HepG2 (cell line): Measurements from ENCODE around the gene SPATA33. TPM values are rescaled to one million over a fixed set of nuclear protein-coding genes. Genes with fewer than 3 reads are reported as not detected.

Experiments
- AGO1 ChIP-seq: fragments of 200-400 bp; formaldehyde crosslinking; IDR thresholded peaks from 2 replicates; pipeline ENCODE4 v1.6.1; 2017; ENCODE audit warnings: mild to moderate bottlenecking, low read depth, low read length, moderate library complexity; ENCODE audit not compliant: poor library complexity, severe bottlenecking
- EZH2 ChIP-seq: conservative IDR thresholded peaks from 2 replicates; pipeline ENCODE4 v1.6.1; 2012; ENCODE audit warnings: mild to moderate bottlenecking, low read depth, low read length, moderate library complexity
- KDM4B ChIP-seq: sonication (generic); formaldehyde crosslinking; IDR thresholded peaks from 2 replicates; pipeline ENCODE4 v1.4.0; 2020; ENCODE audit warnings: missing genetic modification reagents
- PLRG1 ChIP-seq: fragments of 450-650 bp; conservative IDR thresholded peaks from 2 replicates; pipeline ENCODE4 v1.6.1; 2016
- RARA ChIP-seq: IDR thresholded peaks from 2 replicates; pipeline ENCODE4 v1.6.1; 2016; ENCODE audit warnings: missing genetic modification reagents, missing compliant biosample characterization
- SALL2 ChIP-seq: sonication (generic); formaldehyde crosslinking; IDR thresholded peaks from 2 replicates; pipeline ENCODE4 v1.8.1; 2023; ENCODE audit warnings: mild to moderate bottlenecking, missing genetic modification reagents, inconsistent platforms
- ZBTB7A ChIP-seq: sonication (generic); formaldehyde crosslinking; IDR thresholded peaks from 2 replicates; pipeline ENCODE4 v1.8.0; 2022; ENCODE audit warnings: mild to moderate bottlenecking, missing genetic modification reagents
- ZNF101 ChIP-seq: sonication (generic); formaldehyde crosslinking; IDR thresholded peaks from 2 replicates; pipeline ENCODE4 v1.4.0; 2020; ENCODE audit warnings: mild to moderate bottlenecking, low read depth, missing genetic modification reagents, borderline replicate concordance
- ZNF264 ChIP-seq: sonication (generic); formaldehyde crosslinking; IDR thresholded peaks from 2 replicates; pipeline ENCODE4 v1.4.0; 2020; ENCODE audit warnings: missing genetic modification reagents
- ZNF343 ChIP-seq: sonication (generic); formaldehyde crosslinking; IDR thresholded peaks from 2 replicates; pipeline ENCODE4 v1.4.0; 2020; ENCODE audit warnings: mild to moderate bottlenecking, missing genetic modification reagents
- ZNF354B ChIP-seq: sonication (generic); formaldehyde crosslinking; IDR thresholded peaks from 2 replicates; pipeline ENCODE4 v1.8.0; 2022; ENCODE audit warnings: mild to moderate bottlenecking, missing genetic modification reagents
- ZNF547 ChIP-seq: sonication (generic); formaldehyde crosslinking; IDR thresholded peaks from 2 replicates; pipeline ENCODE4 v1.5.1; 2020; ENCODE audit warnings: mild to moderate bottlenecking, missing genetic modification reagents
- ZNF563 ChIP-seq: sonication (generic); formaldehyde crosslinking; IDR thresholded peaks from 2 replicates; pipeline ENCODE4 v1.8.0; 2022; ENCODE audit warnings: mild to moderate bottlenecking, moderate library complexity, missing genetic modification reagents
- ZNF816 ChIP-seq: sonication (generic); formaldehyde crosslinking; IDR thresholded peaks from 2 replicates; pipeline ENCODE4 v1.8.0; 2022; ENCODE audit warnings: missing genetic modification reagents, mild to moderate bottlenecking, borderline replicate concordance
- polyA plus RNA-seq, 8 experiments: library from polyadenylated mRNA; depleted of rRNA in 3 of 8; stranded (reverse) in 7 of 8; unstranded in 1 of 8; fragments of >200 nt; fragmentation: Illumina TruSeq in 4 of 8; extraction: Trizol in 4 of 8; gene quantifications; 2 replicates each; pipeline versions ENCODE4 v1.2.1 to v1.2.3, GENCODE V29; 2011 to 2016; ENCODE audit warnings: low read depth in 4 of 8, missing spikeins in 1 of 8, mixed read lengths in 1 of 8; ENCODE audit not compliant: insufficient read depth in 1 of 8
- total RNA-seq, 5 experiments: library from RNA; depleted of rRNA; stranded (reverse); fragments of >200 nt; fragmentation: Illumina TruSeq; extraction: Trizol; gene quantifications; 2 replicates each; pipeline ENCODE4 v1.2.3, GENCODE V29; 2016; ENCODE audit warnings: low read depth in 1 of 5
- TF ChIP-seq, protein P1 (sequence below): sonication (generic); formaldehyde crosslinking; conservative IDR thresholded peaks from 2 replicates; pipeline ENCODE4 v1.8.0; 2022; ENCODE audit warnings: low read depth, missing genetic modification reagents
- TF ChIP-seq, protein P2 (sequence below): sonication (generic); formaldehyde crosslinking; IDR thresholded peaks from 2 replicates; pipeline ENCODE4 v1.5.0; 2020; ENCODE audit warnings: mild to moderate bottlenecking, missing genetic modification reagents, borderline replicate concordance
- TF ChIP-seq, protein P3 (sequence below): sonication (generic); formaldehyde crosslinking; IDR thresholded peaks from 2 replicates; pipeline ENCODE4 v1.8.0; 2022; ENCODE audit warnings: mild to moderate bottlenecking, missing genetic modification reagents, moderate library complexity
- TF ChIP-seq, protein P4 (sequence below): sonication (generic); formaldehyde crosslinking; IDR thresholded peaks from 2 replicates; pipeline ENCODE4; 2020; ENCODE audit warnings: missing genetic modification reagents, mild to moderate bottlenecking, borderline replicate concordance

SPATA33 gene
- total and polyA plus RNA-seq, 2 of the 13 experiments (the other 11 are each of a cell fraction or from before 2014, with no cell fraction given), result 5.7 to 11.0 TPM

DNA sequence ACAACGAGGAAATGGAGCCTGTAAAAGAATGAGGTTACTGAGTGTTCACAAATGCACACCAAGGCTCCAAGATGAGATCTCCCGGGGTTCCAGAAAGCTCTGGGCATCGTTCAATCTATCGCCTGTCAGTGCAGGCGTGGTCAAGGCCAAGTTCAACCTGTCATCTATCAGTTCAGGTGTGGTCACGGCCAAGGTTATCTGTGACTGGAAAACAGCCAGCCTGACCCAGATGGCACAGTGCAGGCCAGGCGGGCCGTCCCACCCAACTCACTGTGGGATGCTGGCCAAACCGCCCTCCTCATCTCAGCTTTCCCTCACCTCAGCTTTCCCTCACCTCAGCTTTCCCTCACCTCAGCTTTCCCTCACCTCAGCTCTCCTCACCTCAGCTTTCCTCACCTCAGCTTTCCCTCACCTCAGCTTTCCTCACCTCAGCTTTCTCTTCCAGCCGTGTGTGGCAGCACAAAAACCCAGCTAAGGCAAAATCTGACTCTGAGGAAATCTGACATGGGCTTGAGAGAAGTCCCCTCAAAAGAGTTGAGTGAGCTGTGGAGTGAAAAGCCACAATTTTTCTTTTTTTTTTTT, 2.5 kb upstream of the SPATA33 start (continued):
- TF ChIP-seq, protein P1, sequence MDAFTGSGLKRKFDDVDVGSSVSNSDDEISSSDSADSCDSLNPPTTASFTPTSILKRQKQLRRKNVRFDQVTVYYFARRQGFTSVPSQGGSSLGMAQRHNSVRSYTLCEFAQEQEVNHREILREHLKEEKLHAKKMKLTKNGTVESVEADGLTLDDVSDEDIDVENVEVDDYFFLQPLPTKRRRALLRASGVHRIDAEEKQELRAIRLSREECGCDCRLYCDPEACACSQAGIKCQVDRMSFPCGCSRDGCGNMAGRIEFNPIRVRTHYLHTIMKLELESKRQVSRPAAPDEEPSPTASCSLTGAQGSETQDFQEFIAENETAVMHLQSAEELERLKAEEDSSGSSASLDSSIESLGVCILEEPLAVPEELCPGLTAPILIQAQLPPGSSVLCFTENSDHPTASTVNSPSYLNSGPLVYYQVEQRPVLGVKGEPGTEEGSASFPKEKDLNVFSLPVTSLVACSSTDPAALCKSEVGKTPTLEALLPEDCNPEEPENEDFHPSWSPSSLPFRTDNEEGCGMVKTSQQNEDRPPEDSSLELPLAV, result no peak
- TF ChIP-seq SALL2 (CRISPR knock-in tag) (0 out of 2 replicates have a peak, but pooled peaks have one; percentile 32), AGO1 (no peak), ZBTB7A (no peak), ZNF547 (no peak), EZH2 (no peak), PLRG1 (no peak), ZNF354B (CRISPR knock-in tag) (no peak), ZNF816 (CRISPR knock-in tag) (no peak), RARA (CRISPR knock-in tag) (peak; percentile 66), KDM4B (no peak), ZNF101 (CRISPR knock-in tag) (no peak), ZNF563 (CRISPR knock-in tag) (no peak), ZNF343 (CRISPR knock-in tag) (0 out of 2 replicates have a peak, but pooled peaks have one; percentile 25), ZNF264 (CRISPR knock-in tag) (no peak)
- TF ChIP-seq, protein P2, sequence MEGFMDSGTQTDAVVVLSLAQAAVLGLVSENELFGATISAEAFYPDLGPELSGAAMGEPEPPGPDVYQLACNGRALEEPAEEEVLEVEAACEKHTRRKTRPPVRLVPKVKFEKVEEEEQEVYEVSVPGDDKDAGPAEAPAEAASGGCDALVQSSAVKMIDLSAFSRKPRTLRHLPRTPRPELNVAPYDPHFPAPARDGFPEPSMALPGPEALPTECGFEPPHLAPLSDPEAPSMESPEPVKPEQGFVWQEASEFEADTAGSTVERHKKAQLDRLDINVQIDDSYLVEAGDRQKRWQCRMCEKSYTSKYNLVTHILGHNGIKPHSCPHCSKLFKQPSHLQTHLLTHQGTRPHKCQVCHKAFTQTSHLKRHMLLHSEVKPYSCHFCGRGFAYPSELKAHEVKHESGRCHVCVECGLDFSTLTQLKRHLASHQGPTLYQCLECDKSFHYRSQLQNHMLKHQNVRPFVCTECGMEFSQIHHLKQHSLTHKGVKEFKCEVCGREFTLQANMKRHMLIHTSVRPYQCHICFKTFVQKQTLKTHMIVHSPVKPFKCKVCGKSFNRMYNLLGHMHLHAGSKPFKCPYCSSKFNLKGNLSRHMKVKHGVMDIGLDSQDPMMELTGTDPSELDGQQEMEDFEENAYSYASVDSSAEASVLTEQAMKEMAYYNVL (CRISPR knock-in tag), result no peak
- TF ChIP-seq, protein P3, sequence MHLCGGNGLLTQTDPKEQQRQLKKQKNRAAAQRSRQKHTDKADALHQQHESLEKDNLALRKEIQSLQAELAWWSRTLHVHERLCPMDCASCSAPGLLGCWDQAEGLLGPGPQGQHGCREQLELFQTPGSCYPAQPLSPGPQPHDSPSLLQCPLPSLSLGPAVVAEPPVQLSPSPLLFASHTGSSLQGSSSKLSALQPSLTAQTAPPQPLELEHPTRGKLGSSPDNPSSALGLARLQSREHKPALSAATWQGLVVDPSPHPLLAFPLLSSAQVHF (CRISPR knock-in tag), result no peak
- TF ChIP-seq, protein P4, sequence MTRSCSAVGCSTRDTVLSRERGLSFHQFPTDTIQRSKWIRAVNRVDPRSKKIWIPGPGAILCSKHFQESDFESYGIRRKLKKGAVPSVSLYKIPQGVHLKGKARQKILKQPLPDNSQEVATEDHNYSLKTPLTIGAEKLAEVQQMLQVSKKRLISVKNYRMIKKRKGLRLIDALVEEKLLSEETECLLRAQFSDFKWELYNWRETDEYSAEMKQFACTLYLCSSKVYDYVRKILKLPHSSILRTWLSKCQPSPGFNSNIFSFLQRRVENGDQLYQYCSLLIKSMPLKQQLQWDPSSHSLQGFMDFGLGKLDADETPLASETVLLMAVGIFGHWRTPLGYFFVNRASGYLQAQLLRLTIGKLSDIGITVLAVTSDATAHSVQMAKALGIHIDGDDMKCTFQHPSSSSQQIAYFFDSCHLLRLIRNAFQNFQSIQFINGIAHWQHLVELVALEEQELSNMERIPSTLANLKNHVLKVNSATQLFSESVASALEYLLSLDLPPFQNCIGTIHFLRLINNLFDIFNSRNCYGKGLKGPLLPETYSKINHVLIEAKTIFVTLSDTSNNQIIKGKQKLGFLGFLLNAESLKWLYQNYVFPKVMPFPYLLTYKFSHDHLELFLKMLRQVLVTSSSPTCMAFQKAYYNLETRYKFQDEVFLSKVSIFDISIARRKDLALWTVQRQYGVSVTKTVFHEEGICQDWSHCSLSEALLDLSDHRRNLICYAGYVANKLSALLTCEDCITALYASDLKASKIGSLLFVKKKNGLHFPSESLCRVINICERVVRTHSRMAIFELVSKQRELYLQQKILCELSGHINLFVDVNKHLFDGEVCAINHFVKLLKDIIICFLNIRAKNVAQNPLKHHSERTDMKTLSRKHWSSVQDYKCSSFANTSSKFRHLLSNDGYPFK (CRISPR knock-in tag), result no peak
